ENCODE results near the gene XRCC4.

The XRCC4 gene

DNA sequence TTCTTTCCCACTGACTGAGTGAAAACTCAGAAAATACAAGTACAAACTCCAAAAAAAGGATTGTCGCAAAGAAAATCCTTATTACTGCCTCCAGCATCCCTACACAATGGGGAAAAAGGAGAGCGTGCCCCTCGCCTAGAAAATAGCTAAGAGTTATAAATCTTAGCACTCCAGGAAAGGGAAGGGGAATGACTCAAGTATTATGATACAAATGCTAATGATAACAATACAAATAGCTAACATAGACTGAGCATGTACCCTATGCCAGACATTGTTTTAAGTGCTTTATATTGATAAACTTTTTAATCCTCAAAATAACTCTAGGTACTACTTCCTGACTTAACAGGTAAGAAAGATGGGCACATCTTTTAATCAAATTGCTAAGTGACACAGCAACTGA lies 323.4 kb downstream of the XRCC4 start:
- no peaks in the 10 kb centered on the region for H3K27me3 ChIP-seq (ENCODE audit: control insufficient read depth, insufficient read depth, low read length, poor library complexity, severe bottlenecking)
- WGBS, 2 experiments, result 100% methylated on average over 1 of the region's 3 CpGs
- H3K4me1 ChIP-seq (ENCODE audit: control insufficient read depth, insufficient read depth, low read length), result peaks cover 3% of the 10 kb centered on the region
- H3K27ac ChIP-seq (ENCODE audit: insufficient read depth, low read depth, low read length, poor library complexity, severe bottlenecking), result no peak overlapping the region
- H3K4me3 ChIP-seq (ENCODE audit: insufficient read depth, low read depth, low read length), result no peak overlapping the region
- H3K9me3 ChIP-seq (ENCODE audit: control insufficient read depth, low read length), result no peaks in the 10 kb centered on the region
- no peaks in the 10 kb centered on the region for H3K36me3 ChIP-seq (ENCODE audit: control insufficient read depth, insufficient read depth, low read length)

DNA sequence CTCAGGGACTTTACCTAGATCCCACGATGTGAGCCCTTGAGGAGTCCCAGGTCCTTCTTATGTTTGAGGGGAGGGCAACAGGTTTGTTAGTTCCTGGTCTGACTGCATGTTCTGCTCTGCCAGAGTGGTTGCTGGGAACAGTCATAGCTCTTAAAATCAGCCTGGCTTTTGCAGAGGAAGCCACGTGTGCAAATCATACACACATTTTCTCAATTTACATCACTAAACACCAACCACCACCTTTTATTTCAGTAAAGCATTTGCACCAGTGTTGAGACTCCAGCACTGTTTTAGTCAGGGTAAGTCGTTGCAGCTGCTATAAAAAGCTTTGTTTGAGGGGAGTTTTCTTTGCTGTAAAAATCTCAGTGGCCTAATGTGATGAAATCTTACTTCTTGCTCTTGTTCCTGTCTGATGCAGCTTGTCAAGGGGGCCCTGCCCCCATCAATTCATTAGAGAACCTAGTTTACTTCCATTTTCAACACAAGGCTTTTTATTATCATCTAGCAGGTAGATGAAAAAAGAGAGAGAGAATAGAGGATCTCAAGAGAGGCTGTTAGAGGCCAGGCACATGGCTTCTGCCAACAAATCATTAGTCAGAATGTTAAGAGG lies 323.9 kb downstream of the XRCC4 start:
- WGBS, 2 experiments, result 51% methylated on average over 3 of the region's 3 CpGs
- Histone ChIP-seq H3K27ac (ENCODE audit: insufficient read depth, low read depth, low read length, poor library complexity, severe bottlenecking) (no peak overlapping the region), H3K4me1 (ENCODE audit: control insufficient read depth, insufficient read depth, low read length) (peaks cover 3% of the 10 kb centered on the region), H3K36me3 (ENCODE audit: control insufficient read depth, insufficient read depth, low read length) (no peaks in the 10 kb centered on the region), H3K4me3 (ENCODE audit: insufficient read depth, low read depth, low read length) (no peak overlapping the region), H3K9me3 (ENCODE audit: control insufficient read depth, low read length) (no peaks in the 10 kb centered on the region), H3K27me3 (ENCODE audit: control insufficient read depth, insufficient read depth, low read length, poor library complexity, severe bottlenecking) (no peaks in the 10 kb centered on the region)

DNA sequence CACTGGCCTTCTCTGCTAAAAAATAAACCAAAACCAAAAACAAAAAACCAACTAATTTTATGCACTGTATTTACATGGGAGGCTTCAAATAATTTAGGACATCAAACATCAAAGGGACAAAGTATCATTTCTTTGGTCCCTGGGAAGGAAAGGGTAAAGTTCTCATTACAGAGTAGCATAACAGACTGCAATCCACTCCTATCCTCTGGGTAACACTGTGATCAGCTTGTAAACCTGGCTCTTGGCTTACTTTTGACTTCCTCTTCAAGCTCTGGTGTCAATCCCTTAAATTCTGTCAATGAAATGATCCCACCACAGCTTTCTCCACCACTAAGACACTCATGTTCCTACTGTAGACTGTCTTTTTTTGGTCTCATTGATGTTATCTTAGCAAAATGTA lies 324.4 kb downstream of the XRCC4 start:
- Histone ChIP-seq H3K27ac (ENCODE audit: insufficient read depth, low read depth, low read length, poor library complexity, severe bottlenecking) (no peak overlapping the region), H3K27me3 (ENCODE audit: control insufficient read depth, insufficient read depth, low read length, poor library complexity, severe bottlenecking) (no peaks in the 10 kb centered on the region), H3K36me3 (ENCODE audit: control insufficient read depth, insufficient read depth, low read length) (no peaks in the 10 kb centered on the region), H3K9me3 (ENCODE audit: control insufficient read depth, low read length) (no peaks in the 10 kb centered on the region), H3K4me3 (ENCODE audit: insufficient read depth, low read depth, low read length) (no peak overlapping the region), H3K4me1 (ENCODE audit: control insufficient read depth, insufficient read depth, low read length) (peaks cover 3% of the 10 kb centered on the region)

All from ectodermal cell (in vitro differentiated cells).